ENCODE measurements around the gene TMPRSS3.

- TF ChIP-seq CTCF (conservative IDR thresholded peaks at IDR 0.05; ENCODE audit: low read depth, low read length): no peak
- no peak for TF ChIP-seq EZH2 (IDR thresholded peaks at IDR 0.05; ENCODE audit: borderline replicate concordance, low read depth, low read length, poor library complexity, severe bottlenecking)
Measured at GRCh38 chr21:42425591-42425990, 29.7 kb upstream of the TMPRSS3 start.
